GM12873 (cell line): Measurements from ENCODE around the gene TBC1D14.

Experiments used
- TF ChIP-seq, protein P1 (sequence below): IDR thresholded peaks from 2 replicates; pipeline ENCODE4 v1.5.1; 2012; ENCODE audit warnings: low read depth, mild to moderate bottlenecking, moderate library complexity, low read length, control low read depth; ENCODE audit not compliant: insufficient read depth; ENCODE audit errors: missing control alignments

The TBC1D14 gene

GRCh38 chr4:7026107-7026506, 116.5 kb downstream of the TBC1D14 start:
- TF ChIP-seq, protein P1, sequence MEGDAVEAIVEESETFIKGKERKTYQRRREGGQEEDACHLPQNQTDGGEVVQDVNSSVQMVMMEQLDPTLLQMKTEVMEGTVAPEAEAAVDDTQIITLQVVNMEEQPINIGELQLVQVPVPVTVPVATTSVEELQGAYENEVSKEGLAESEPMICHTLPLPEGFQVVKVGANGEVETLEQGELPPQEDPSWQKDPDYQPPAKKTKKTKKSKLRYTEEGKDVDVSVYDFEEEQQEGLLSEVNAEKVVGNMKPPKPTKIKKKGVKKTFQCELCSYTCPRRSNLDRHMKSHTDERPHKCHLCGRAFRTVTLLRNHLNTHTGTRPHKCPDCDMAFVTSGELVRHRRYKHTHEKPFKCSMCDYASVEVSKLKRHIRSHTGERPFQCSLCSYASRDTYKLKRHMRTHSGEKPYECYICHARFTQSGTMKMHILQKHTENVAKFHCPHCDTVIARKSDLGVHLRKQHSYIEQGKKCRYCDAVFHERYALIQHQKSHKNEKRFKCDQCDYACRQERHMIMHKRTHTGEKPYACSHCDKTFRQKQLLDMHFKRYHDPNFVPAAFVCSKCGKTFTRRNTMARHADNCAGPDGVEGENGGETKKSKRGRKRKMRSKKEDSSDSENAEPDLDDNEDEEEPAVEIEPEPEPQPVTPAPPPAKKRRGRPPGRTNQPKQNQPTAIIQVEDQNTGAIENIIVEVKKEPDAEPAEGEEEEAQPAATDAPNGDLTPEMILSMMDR: no peak

DNA sequence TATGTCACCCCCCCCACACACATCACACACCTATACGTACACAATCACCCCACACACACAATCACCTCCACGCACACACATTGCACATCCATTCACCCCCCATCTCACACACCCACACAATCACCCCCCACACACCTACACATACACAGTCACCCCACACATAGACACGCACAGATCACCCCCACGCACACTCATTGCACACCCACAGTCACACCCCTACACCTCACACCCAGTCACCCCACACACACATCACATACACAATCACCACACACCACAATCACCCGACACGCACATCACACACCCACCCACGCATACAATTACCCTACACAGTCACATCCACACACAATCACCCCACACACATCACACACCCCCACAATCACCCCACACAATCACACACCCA, 117.7 kb downstream of the TBC1D14 start:
- TF ChIP-seq, protein P1: no peak

DNA sequence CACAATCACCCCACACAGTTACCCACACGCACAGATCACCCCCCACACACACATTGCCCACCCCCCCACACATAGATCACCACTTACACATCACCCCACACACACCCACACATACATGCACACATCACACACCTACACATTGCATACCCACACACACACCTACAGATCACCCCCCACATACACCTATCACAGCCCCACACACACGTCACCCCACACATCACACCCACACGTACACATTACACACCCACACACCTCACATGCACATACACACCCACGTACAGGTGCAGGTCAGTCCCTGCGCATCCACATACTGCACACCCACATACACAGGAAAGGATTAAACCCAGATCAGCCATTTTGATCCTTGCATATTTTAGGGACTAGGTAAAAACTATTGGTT, 118.3 kb downstream of the TBC1D14 start:
- TF ChIP-seq, protein P1: no peak

DNA sequence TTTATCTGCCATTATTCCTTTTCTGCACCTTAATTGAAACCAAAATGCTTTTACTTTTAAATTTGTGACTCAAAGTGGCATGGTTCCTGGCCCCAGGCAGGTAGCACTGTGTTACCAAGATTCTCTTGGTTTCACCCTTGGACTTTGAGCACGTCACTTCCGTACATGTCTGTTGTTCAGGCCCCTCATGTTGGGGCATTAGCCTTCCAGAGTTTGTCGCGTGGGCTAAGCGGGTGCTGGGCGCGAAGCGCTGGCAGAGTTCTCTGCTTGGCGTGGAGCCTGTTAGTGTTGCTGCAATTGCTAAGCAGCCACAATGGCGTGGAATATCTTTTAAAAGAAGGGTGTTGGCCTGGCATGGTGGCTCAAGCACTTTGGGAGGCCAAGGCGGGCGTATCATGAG, 119.6 kb downstream of the TBC1D14 start:
- TF ChIP-seq, protein P1: no peak

DNA sequence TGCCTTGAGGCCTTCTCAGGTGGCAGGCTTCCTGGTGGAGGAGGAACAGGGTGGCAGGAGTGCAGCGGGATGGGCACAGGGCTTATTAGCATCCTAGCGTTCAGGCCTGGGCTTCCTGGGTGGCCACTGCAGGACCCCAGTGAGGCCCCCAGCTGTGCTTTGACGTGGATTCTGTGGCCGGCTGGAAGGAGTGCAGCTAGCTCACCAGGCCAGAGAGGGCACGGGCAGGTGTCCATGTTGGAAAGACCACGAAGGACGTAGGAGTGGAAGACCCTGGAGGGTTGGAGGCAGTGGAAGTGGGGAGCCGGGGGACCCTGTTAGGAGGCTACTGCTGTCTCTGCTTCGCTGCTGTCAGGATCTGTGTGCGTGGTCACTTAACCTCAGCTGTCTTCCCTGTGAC, 120.3 kb downstream of the TBC1D14 start:
- TF ChIP-seq, protein P1: no peak

GRCh38 chr4:7030856-7031255, 121.2 kb downstream of the TBC1D14 start:
- TF ChIP-seq, protein P1: no peak

DNA sequence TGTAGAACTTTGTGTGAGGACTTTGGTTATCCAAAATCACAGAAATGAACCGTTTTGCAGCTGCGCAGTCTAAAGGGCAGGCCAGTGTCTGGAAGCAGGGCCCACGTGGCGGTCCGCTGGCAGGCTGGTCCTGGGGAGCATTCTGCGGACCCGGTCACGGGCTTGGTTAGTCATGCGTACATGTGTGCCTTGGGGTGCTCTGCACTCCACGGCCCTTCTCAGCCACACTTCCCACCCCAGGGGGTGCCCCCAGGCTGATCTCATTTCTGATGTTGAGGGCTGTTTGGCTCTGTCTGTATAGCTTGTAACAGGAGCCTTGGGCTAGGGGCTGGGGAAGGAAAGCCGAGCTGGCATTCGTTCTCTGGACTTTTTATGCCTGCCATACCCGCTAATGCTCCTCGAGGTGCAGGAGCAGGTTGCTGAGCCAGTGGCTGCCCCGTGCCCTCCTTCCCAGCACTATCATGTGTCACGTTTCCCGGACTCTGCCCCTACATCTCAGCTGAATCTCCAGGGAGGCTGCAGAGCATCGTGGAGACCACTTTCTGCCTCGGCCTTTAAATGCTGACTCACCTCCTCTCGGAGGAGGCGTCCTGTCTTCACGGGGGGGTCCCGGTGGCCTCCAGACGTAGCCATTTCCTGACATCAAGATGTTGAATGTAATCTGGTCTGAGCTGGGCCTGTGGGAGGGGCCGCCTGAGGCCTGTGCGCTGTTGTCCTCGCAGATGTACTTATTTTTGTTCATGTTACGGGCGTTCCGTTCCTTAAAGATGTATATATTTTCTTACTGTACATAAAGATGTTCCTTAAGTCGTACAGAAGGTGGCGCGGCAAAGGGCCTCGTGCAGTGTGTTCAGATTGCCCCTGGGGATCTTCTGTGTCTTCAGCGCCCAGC, 122.2 kb downstream of the TBC1D14 start:
- TF ChIP-seq, protein P1: no peak
